BLaER1 (cell line): ENCODE measurements around the gene BMAL1.

Experiments
- H3K27ac ChIP-seq: shearing (Covaris generic); formaldehyde crosslinking; 2 replicates; pipeline ENCODE4 v1.8.1; 2022
- H3K27me3 ChIP-seq: shearing (Covaris generic); formaldehyde crosslinking; 2 replicates; pipeline ENCODE4 v1.8.1; 2022
- H3K36me3 ChIP-seq: shearing (Covaris generic); formaldehyde crosslinking; 2 replicates; pipeline ENCODE4 v1.8.1; 2022
- H3K4me1 ChIP-seq: shearing (Covaris generic); formaldehyde crosslinking; 2 replicates; pipeline ENCODE4 v1.8.1; 2022
- H3K4me2 ChIP-seq: shearing (Covaris generic); formaldehyde crosslinking; 2 replicates; pipeline ENCODE4 v1.8.1; 2022
- H3K4me3 ChIP-seq: shearing (Covaris generic); formaldehyde crosslinking; 2 replicates; pipeline ENCODE4 v1.8.1; 2022
- H3K9ac ChIP-seq: shearing (Covaris generic); formaldehyde crosslinking; 2 replicates; pipeline ENCODE4 v1.8.1; 2022
- H3K9me3 ChIP-seq: shearing (Covaris generic); formaldehyde crosslinking; 2 replicates; pipeline ENCODE4 v1.8.1; 2022
- H4K20me1 ChIP-seq: shearing (Covaris generic); formaldehyde crosslinking; 2 replicates; pipeline ENCODE4 v1.8.1; 2022
- Cebpa-rat ChIP-seq: shearing (Covaris generic); IDR thresholded peaks from 2 replicates; pipeline ENCODE4 v1.8.1; 2022

BMAL1 gene

GRCh38 chr11:13297917-13298356, 20.3 kb downstream of the BMAL1 start:
- H4K20me1 ChIP-seq, result peaks cover 100% of the 10 kb centered on the region
- H3K36me3 ChIP-seq, result peaks cover 8% of the 10 kb centered on the region; the same call in 1 of the 2 replicates
- H3K27ac ChIP-seq, result no peak overlapping the region
- no peak overlapping the region for H3K4me3 ChIP-seq
- no peak for TF ChIP-seq Cebpa-rat
- peaks cover 9% of the 10 kb centered on the region for H3K4me1 ChIP-seq
- H3K27me3 ChIP-seq, result no peaks in the 10 kb centered on the region
- H3K9me3 ChIP-seq, result peaks cover 4% of the 10 kb centered on the region; the same call in 1 of the 2 replicates
- no peak overlapping the region for H3K9ac ChIP-seq
- H3K4me2 ChIP-seq, result peak overlapping the region; percentile 26; the same call in 1 of the 2 replicates

- no peak for TF ChIP-seq Cebpa-rat
- Histone ChIP-seq H3K36me3 (peaks cover 8% of the 10 kb centered on the region; the same call in 1 of the 2 replicates), H3K27me3 (no peaks in the 10 kb centered on the region), H3K4me1 (peaks cover 18% of the 10 kb centered on the region), H4K20me1 (peaks cover 93% of the 10 kb centered on the region), H3K4me3 (no peak overlapping the region), H3K9ac (no peak overlapping the region), H3K4me2 (no peak overlapping the region), H3K9me3 (peaks cover 11% of the 10 kb centered on the region), H3K27ac (no peak overlapping the region)
Measured at GRCh38 chr11:13298765-13299164, 21.2 kb downstream of the BMAL1 start.

GRCh38 chr11:13301522-13301921, 23.9 kb downstream of the BMAL1 start:
- Histone ChIP-seq H3K9ac (no peak overlapping the region), H3K36me3 (peaks cover 21% of the 10 kb centered on the region), H3K4me3 (no peak overlapping the region), H4K20me1 (peaks cover 91% of the 10 kb centered on the region), H3K27me3 (no peaks in the 10 kb centered on the region), H3K4me2 (no peak overlapping the region), H3K27ac (no peak overlapping the region), H3K9me3 (peaks cover 18% of the 10 kb centered on the region), H3K4me1 (peaks cover 25% of the 10 kb centered on the region)
- TF ChIP-seq Cebpa-rat, result no peak

GRCh38 chr11:13302420-13302958, 24.9 kb downstream of the BMAL1 start:
- Histone ChIP-seq H4K20me1 (peaks cover 91% of the 10 kb centered on the region), H3K36me3 (peaks cover 20% of the 10 kb centered on the region), H3K27me3 (no peaks in the 10 kb centered on the region), H3K4me1 (peaks cover 23% of the 10 kb centered on the region), H3K4me3 (no peak overlapping the region), H3K27ac (no peak overlapping the region), H3K9ac (no peak overlapping the region), H3K4me2 (no peak overlapping the region), H3K9me3 (peaks cover 18% of the 10 kb centered on the region)
- TF ChIP-seq Cebpa-rat, result no peak

DNA sequence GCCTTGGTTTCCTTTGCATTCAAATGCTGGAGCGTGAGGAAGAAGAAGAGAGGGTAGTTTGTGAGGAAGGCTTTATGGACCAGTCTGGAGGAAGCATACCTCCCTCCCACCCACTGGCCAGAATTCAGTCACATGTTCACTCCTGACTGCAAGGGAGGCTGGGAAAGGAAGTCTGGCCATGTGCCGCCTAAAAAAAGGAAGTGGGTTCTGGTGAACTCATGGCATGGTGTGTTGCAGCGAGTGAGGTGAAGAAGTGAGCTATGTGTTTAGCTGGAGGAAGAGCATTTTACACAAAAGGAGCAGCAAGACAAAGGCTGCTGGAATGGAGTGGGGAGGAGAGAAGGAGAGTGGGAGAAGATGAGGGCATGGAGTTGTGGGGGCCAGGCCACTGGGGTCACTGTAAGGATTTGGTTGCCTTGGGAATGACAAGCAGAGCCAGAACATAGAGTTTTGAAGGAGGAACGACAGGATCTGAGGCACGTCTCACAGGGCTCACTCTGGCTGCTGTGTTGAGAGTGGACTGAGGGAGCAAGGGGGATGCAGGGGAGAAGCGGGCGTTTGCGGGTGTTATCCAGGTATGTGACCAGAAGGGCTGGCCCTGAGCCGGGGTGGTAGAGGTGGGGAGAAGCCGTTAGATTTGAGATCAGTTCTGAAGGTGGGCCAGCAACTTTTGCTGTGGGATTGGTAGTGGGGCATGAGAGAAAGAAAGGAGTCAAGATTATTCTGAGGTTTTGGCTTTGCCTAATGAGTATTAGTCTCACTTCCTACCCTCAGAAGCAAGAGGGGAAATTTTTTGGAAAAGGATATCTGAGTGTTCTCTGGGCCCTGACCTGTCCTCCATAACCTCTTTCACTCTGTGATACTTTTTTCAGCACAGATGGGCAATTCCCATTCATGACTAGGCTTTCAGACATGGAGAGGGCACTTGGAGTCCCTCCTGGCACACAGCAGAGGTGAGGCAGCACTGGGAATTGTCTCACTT, 26.4 kb downstream of the BMAL1 start:
- no peak overlapping the region for H3K9ac ChIP-seq
- H3K36me3 ChIP-seq, result peaks cover 13% of the 10 kb centered on the region
- H3K4me1 ChIP-seq, result peaks cover 17% of the 10 kb centered on the region
- H3K4me3 ChIP-seq, result 0 out of 2 replicates have a peak overlapping the region, but pooled peaks have one; percentile 16
- no peaks in the 10 kb centered on the region for H3K27me3 ChIP-seq
- H4K20me1 ChIP-seq, result peaks cover 91% of the 10 kb centered on the region
- H3K9me3 ChIP-seq, result peaks cover 18% of the 10 kb centered on the region
- H3K27ac ChIP-seq, result peak overlapping the region; percentile 5; the same call in 1 of the 2 replicates
- no peak for TF ChIP-seq Cebpa-rat
- peak overlapping the region; percentile 34 for H3K4me2 ChIP-seq

GRCh38 chr11:13304655-13305335, 27.2 kb downstream of the BMAL1 start:
- H3K36me3 ChIP-seq, result peaks cover 17% of the 10 kb centered on the region
- peaks cover 18% of the 10 kb centered on the region for H3K9me3 ChIP-seq
- no peak overlapping the region for H3K27ac ChIP-seq
- no peak overlapping the region for H3K9ac ChIP-seq
- H3K4me2 ChIP-seq, result no peak overlapping the region
- TF ChIP-seq Cebpa-rat, result no peak
- no peaks in the 10 kb centered on the region for H3K27me3 ChIP-seq
- H4K20me1 ChIP-seq, result peaks cover 91% of the 10 kb centered on the region
- peaks cover 17% of the 10 kb centered on the region for H3K4me1 ChIP-seq
- H3K4me3 ChIP-seq, result no peak overlapping the region

GRCh38 chr11:13308704-13309103, 31.1 kb downstream of the BMAL1 start:
- no peak overlapping the region for H3K4me3 ChIP-seq
- peaks cover 44% of the 10 kb centered on the region for H3K36me3 ChIP-seq
- H3K27ac ChIP-seq, result no peak overlapping the region
- H3K27me3 ChIP-seq, result no peaks in the 10 kb centered on the region
- H3K9me3 ChIP-seq, result peaks cover 8% of the 10 kb centered on the region
- H3K4me2 ChIP-seq, result no peak overlapping the region
- peaks cover 92% of the 10 kb centered on the region for H4K20me1 ChIP-seq
- peaks cover 13% of the 10 kb centered on the region for H3K4me1 ChIP-seq
- no peak overlapping the region for H3K9ac ChIP-seq
- no peak for TF ChIP-seq Cebpa-rat

GRCh38 chr11:13309156-13309555, 31.6 kb downstream of the BMAL1 start:
- H3K9ac ChIP-seq, result no peak overlapping the region
- peaks cover 41% of the 10 kb centered on the region for H3K36me3 ChIP-seq
- no peak for TF ChIP-seq Cebpa-rat
- no peak overlapping the region for H3K4me2 ChIP-seq
- peaks cover 93% of the 10 kb centered on the region for H4K20me1 ChIP-seq
- H3K27ac ChIP-seq, result no peak overlapping the region
- H3K4me1 ChIP-seq, result peaks cover 13% of the 10 kb centered on the region; the same call in 1 of the 2 replicates
- no peaks in the 10 kb centered on the region for H3K27me3 ChIP-seq
- peaks cover 4% of the 10 kb centered on the region; the same call in 1 of the 2 replicates for H3K9me3 ChIP-seq
- H3K4me3 ChIP-seq, result no peak overlapping the region

- H3K27ac ChIP-seq, result no peak overlapping the region
- no peak for TF ChIP-seq Cebpa-rat
- no peaks in the 10 kb centered on the region for H3K9me3 ChIP-seq
- H4K20me1 ChIP-seq, result peaks cover 94% of the 10 kb centered on the region
- H3K4me1 ChIP-seq, result peaks cover 24% of the 10 kb centered on the region
- H3K36me3 ChIP-seq, result peaks cover 44% of the 10 kb centered on the region
- no peaks in the 10 kb centered on the region for H3K27me3 ChIP-seq
- H3K9ac ChIP-seq, result no peak overlapping the region
- H3K4me3 ChIP-seq, result no peak overlapping the region
- no peak overlapping the region for H3K4me2 ChIP-seq
Measured at GRCh38 chr11:13310443-13310842, 32.9 kb downstream of the BMAL1 start.
